ENCODE results near the gene MIA2. TPM values are rescaled to one million over a fixed set of nuclear protein-coding genes. Genes with fewer than 3 reads are reported as not detected.

MIA2 gene
- total and polyA plus RNA-seq, 2 donors from 2014 or later, result 63.2 to 65.6 TPM

GRCh38 chr14:39212034-39212433, 21.7 kb upstream of the MIA2 start:
- DNase-seq (no peak), FAIRE-seq (no peak)
- Histone ChIP-seq H3K9me3 (ENCODE audit: control insufficient read depth in 2 of 3, insufficient read depth in 1 of 3, low read length in 3 of 3) (no peaks in the 10 kb centered on the region), H3K27me3 (ENCODE audit: control insufficient read depth, insufficient read depth, low read length) (no peaks in the 10 kb centered on the region), H3K4me3 (ENCODE audit: low read length in 3 of 3) (no peak overlapping the region), H3K36me3 (ENCODE audit: control insufficient read depth in 2 of 3, insufficient read depth in 3 of 3, low read length in 3 of 3) (no peaks in the 10 kb centered on the region), H3K9ac (ENCODE audit: low read length in 3 of 3) (no peak overlapping the region), H3K4me1 (ENCODE audit: control insufficient read depth in 2 of 3, insufficient read depth in 2 of 3, low read depth in 1 of 3, low read length in 3 of 3) (no peaks in the 10 kb centered on the region), H3K27ac (ENCODE audit: low read depth in 2 of 2, low read length in 2 of 2) (no peak overlapping the region)
- TF ChIP-seq CTCF (IDR thresholded peaks at IDR 0.05; ENCODE audit: borderline replicate concordance, extremely low read depth, insufficient read depth), result no peak
- intact Hi-C loops (cut with DNase I), result no loop called here

GRCh38 chr14:39212693-39213092, 21.0 kb upstream of the MIA2 start:
- no peak overlapping the region for H3K4me3 ChIP-seq (ENCODE audit: low read length in 3 of 3)
- H3K4me1 ChIP-seq (ENCODE audit: control insufficient read depth in 2 of 3, insufficient read depth in 2 of 3, low read depth in 1 of 3, low read length in 3 of 3), result no peaks in the 10 kb centered on the region
- H3K9me3 ChIP-seq (ENCODE audit: control insufficient read depth in 2 of 3, insufficient read depth in 1 of 3, low read length in 3 of 3), result no peaks in the 10 kb centered on the region
- H3K9ac ChIP-seq (ENCODE audit: low read length in 3 of 3), result no peak overlapping the region
- H3K36me3 ChIP-seq (ENCODE audit: control insufficient read depth in 2 of 3, insufficient read depth in 3 of 3, low read length in 3 of 3), result no peaks in the 10 kb centered on the region
- intact Hi-C loops (cut with DNase I), result no loop called here
- FAIRE-seq (no peak), DNase-seq (no peak)
- no peak overlapping the region for H3K27ac ChIP-seq (ENCODE audit: low read depth in 2 of 2, low read length in 2 of 2)
- no peak for TF ChIP-seq CTCF (IDR thresholded peaks at IDR 0.05; ENCODE audit: borderline replicate concordance, extremely low read depth, insufficient read depth)
- no peaks in the 10 kb centered on the region for H3K27me3 ChIP-seq (ENCODE audit: control insufficient read depth, insufficient read depth, low read length)

GRCh38 chr14:39217214-39217879, 16.4 kb upstream of the MIA2 start:
- intact Hi-C loops (cut with DNase I), result no loop called here
- Histone ChIP-seq H3K9me3 (ENCODE audit: control insufficient read depth in 2 of 3, insufficient read depth in 1 of 3, low read length in 3 of 3) (no peaks in the 10 kb centered on the region), H3K4me1 (ENCODE audit: control insufficient read depth in 2 of 3, insufficient read depth in 2 of 3, low read depth in 1 of 3, low read length in 3 of 3) (no peaks in the 10 kb centered on the region), H3K9ac (ENCODE audit: low read length in 3 of 3) (no peak overlapping the region), H3K36me3 (ENCODE audit: control insufficient read depth in 2 of 3, insufficient read depth in 3 of 3, low read length in 3 of 3) (no peaks in the 10 kb centered on the region), H3K27me3 (ENCODE audit: control insufficient read depth, insufficient read depth, low read length) (no peaks in the 10 kb centered on the region), H3K27ac (ENCODE audit: low read depth in 2 of 2, low read length in 2 of 2) (no peak overlapping the region), H3K4me3 (ENCODE audit: low read length in 3 of 3) (no peak overlapping the region)
- FAIRE-seq (no peak), DNase-seq (no peak)
- TF ChIP-seq CTCF (IDR thresholded peaks at IDR 0.05; ENCODE audit: borderline replicate concordance, extremely low read depth, insufficient read depth), result no peak

Data from kidney (tissue), 14 donors.